ENCODE data around the gene HNRNPA1L2. TPM values are rescaled to one million over a fixed set of nuclear protein-coding genes. Genes with fewer than 3 reads are reported as not detected.

HNRNPA1L2 gene
- total and polyA plus RNA-seq, 9 of the 15 experiments (the other 6 are each of a cell fraction or from before 2014, with no cell fraction given): 3.7 to 10.8 (median 6.8) TPM

- TF ChIP-seq THRA (IDR thresholded peaks at IDR 0.05) (no peak), NKRF (IDR thresholded peaks at IDR 0.05; ENCODE audit: borderline replicate concordance) (no peak), CTBP1 (IDR thresholded peaks at IDR 0.05; ENCODE audit: borderline replicate concordance) (peak; percentile 41; the same call in 1 of the 2 replicates), SREBF2 (CRISPR knock-in tag; IDR thresholded peaks at IDR 0.05) (no peak), SMC3 (conservative IDR thresholded peaks at IDR 0.05; ENCODE audit: insufficient read depth, low read depth, low read length) (no peak), ZNF253 (CRISPR knock-in tag; conservative IDR thresholded peaks at IDR 0.05) (no peak), ZBTB17 (CRISPR knock-in tag; IDR thresholded peaks at IDR 0.05) (0 out of 2 replicates have a peak, but pooled peaks have one; percentile 31), ZC3H4 (CRISPR knock-in tag; IDR thresholded peaks at IDR 0.05; ENCODE audit: borderline replicate concordance) (no peak), MXI1 (IDR thresholded peaks at IDR 0.05; ENCODE audit: low read depth, low read length) (peak; percentile 33; the same call in 1 of the 2 replicates), E2F4 (CRISPR knock-in tag; IDR thresholded peaks at IDR 0.05; ENCODE audit: low read depth) (no peak), ETV6 (IDR thresholded peaks at IDR 0.05; ENCODE audit: borderline replicate concordance in 1 of 2, low read depth in 2 of 2, low read length in 1 of 2) (no peak), ETV6 (CRISPR knock-in tag; IDR thresholded peaks at IDR 0.05; ENCODE audit: borderline replicate concordance) (no peak), STAT5A (IDR thresholded peaks at IDR 0.05; ENCODE audit: borderline replicate concordance, low read length) (no peak), ZNF75A (CRISPR knock-in tag; IDR thresholded peaks at IDR 0.05) (no peak), SRSF7 (optimal IDR thresholded peaks at IDR 0.05; ENCODE audit: low read depth, low read length) (no peak), CBX3 (IDR thresholded peaks at IDR 0.05; ENCODE audit: borderline replicate concordance in 1 of 2, low read length in 2 of 2) (no peak), ZNF354B (CRISPR knock-in tag; IDR thresholded peaks at IDR 0.05) (no peak), MBD1 (CRISPR knock-in tag; IDR thresholded peaks at IDR 0.05) (no peak), ZNF24 (IDR thresholded peaks at IDR 0.05) (peak; percentile 26; the same call in 1 of the 2 replicates)
These were observed 24.9 kb upstream of the HNRNPA1L2 start (continued) for GRCh38 chr13:52617070-52618060.
